Ectodermal cell (in vitro differentiated cells): ENCODE data around the gene TEX13A.

Experiments used
- H3K27ac ChIP-seq: 2 replicates; pipeline ENCODE4 v1.7.0; 2013; ENCODE audit warnings: mild to moderate bottlenecking, low read depth, low read length; ENCODE audit not compliant: insufficient read depth, poor library complexity, severe bottlenecking
- H3K27me3 ChIP-seq: 2 replicates; pipeline ENCODE4 v1.7.0; 2013; ENCODE audit warnings: mild to moderate bottlenecking, low read length; ENCODE audit not compliant: insufficient read depth, control insufficient read depth, poor library complexity, severe bottlenecking
- H3K36me3 ChIP-seq: one replicate; pipeline ENCODE4 v1.7.0; 2013; ENCODE audit warnings: low read length; ENCODE audit not compliant: control insufficient read depth, insufficient read depth
- H3K4me1 ChIP-seq: one replicate; pipeline ENCODE4 v1.7.0; 2013; ENCODE audit warnings: low read length; ENCODE audit not compliant: control insufficient read depth, insufficient read depth
- H3K4me3 ChIP-seq: 2 replicates; pipeline ENCODE4 v1.7.0; 2013; ENCODE audit warnings: low read depth, low read length, control low read depth; ENCODE audit not compliant: insufficient read depth
- H3K9me3 ChIP-seq: 2 replicates; pipeline ENCODE4 v1.7.0; 2013; ENCODE audit warnings: mild to moderate bottlenecking, low read length, moderate library complexity; ENCODE audit not compliant: control insufficient read depth
- WGBS, 2 experiments: methylation state at CpG; one replicate each; pipeline ENCODE4 v1.1.7; 2013; ENCODE audit warnings: missing lambda C conversion rate in 2 of 2; 5-methylcytosine and 5-hydroxymethylcytosine counted together

TEX13A gene

DNA sequence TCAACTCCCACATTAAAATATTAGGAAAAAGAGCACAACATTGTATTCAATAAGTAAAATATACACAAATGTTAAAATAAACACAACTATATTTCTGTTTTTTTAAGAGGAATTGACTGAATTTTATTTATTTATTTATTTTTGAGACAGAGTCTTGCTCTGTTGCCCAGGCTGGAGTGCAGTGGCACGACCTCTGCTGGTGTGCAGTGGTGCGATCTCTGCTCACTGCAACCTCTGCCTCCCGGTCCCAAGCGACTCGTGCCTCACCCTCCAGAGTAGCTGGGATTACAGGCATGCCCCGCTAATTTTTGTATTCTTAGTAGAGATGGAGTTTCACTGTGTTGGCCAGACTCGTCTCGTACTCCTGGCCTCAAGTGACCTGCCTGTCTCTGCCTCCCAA is 31.4 kb downstream of the TEX13A start:
- H3K27ac ChIP-seq, result no peak overlapping the region
- H3K9me3 ChIP-seq, result no peaks in the 10 kb centered on the region
- no peak overlapping the region for H3K4me3 ChIP-seq
- 91 to 94% methylated on average over 8 of the region's 8 CpGs for WGBS, 2 experiments
- no peaks in the 10 kb centered on the region for H3K36me3 ChIP-seq
- H3K27me3 ChIP-seq, result no peaks in the 10 kb centered on the region
- no peaks in the 10 kb centered on the region for H3K4me1 ChIP-seq

DNA sequence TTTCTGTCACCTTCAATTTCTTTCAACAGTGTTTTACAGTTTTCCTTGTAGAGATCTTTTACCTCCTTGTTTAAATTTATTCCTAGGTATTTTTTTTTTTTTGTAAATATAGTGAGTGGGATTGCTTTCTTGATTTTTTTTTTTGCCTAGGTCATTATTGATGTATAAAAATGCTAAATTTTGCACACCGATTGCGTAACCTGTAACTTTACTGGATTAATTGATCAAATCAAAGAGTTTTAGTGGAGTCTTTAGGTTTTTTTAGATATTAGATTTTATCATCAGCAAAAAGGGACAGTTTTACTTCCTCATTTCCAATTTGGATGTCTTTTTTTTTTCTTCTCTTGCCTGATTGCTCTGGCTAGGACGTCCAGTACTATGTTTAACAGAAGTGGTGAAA is 40.9 kb downstream of the TEX13A start:
- H3K27ac ChIP-seq, result no peak overlapping the region
- WGBS, 2 experiments, result 91% methylated on average over 1 of the region's 3 CpGs; no CpG with 5 or more reads in 1 of the 2 experiments

DNA sequence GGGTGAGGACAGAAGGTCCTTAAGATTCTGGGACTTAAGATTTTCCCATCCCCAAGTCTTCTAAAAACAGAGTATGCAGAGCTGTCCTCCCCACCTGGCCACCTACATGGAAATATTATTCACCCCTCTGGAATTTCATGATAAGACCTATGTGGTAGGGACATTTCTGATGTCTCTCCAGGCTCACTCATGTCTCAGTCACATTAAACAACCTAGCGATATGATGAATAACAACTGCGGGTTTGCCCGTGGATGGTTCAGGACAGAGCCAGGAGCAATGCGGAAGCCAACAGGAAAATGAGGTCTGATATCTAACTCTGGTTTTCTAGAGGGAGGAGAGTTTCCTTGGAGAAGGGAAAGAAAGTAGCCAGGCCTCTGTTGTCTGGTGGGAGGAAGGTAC is 47.4 kb downstream of the TEX13A start:
- no peak overlapping the region for H3K4me3 ChIP-seq
- H3K4me1 ChIP-seq, result no peaks in the 10 kb centered on the region
- H3K9me3 ChIP-seq, result no peaks in the 10 kb centered on the region
- H3K27me3 ChIP-seq, result no peaks in the 10 kb centered on the region
- H3K27ac ChIP-seq, result no peak overlapping the region
- no peaks in the 10 kb centered on the region for H3K36me3 ChIP-seq
- WGBS, 2 experiments, result 90 to 94% methylated on average over 4 of the region's 4 CpGs

More for the DNA sequence above, 40.9 kb downstream of the TEX13A start:
- H3K27me3 ChIP-seq, result no peaks in the 10 kb centered on the region
- H3K4me1 ChIP-seq, result no peaks in the 10 kb centered on the region
- H3K9me3 ChIP-seq, result no peaks in the 10 kb centered on the region
- H3K36me3 ChIP-seq, result no peaks in the 10 kb centered on the region
- no peak overlapping the region for H3K4me3 ChIP-seq
